ENCODE results near the gene CCR6.

GRCh38 chr6:167109651-167110050 is 13.2 kb upstream of the CCR6 start:
- TF ChIP-seq POLR2A (IDR thresholded peaks at IDR 0.05) (no peak), CTCF (IDR thresholded peaks at IDR 0.05) (no peak)
